Ishikawa (cell line): Measurements from ENCODE around the gene BRMS1L.

Source experiments
- CEBPB ChIP-seq: IDR thresholded peaks from 2 replicates; pipeline ENCODE4 v1.6.1; 2012
- CREB1 ChIP-seq: IDR thresholded peaks from 2 replicates; pipeline ENCODE4 v1.6.1; 2012; ENCODE audit warnings: low read depth
- EP300 ChIP-seq: IDR thresholded peaks from 2 replicates; pipeline ENCODE4 v1.6.1; 2012; ENCODE audit warnings: borderline replicate concordance
- FOXM1 ChIP-seq: IDR thresholded peaks from 2 replicates; pipeline ENCODE4 v1.6.1; 2012; ENCODE audit warnings: low read depth, borderline replicate concordance
- TAF1 ChIP-seq: IDR thresholded peaks from 2 replicates; pipeline ENCODE4 v1.6.1; 2012; ENCODE audit warnings: low read depth, mild to moderate bottlenecking
- TCF12 ChIP-seq: IDR thresholded peaks from 2 replicates; pipeline ENCODE4 v1.6.1; 2012; ENCODE audit warnings: low read depth
- TEAD4 ChIP-seq: IDR thresholded peaks from 2 replicates; pipeline ENCODE4 v1.6.1; 2012
- YY1 ChIP-seq: IDR thresholded peaks from 2 replicates; pipeline ENCODE4 v1.6.1; 2012; ENCODE audit warnings: low read depth
- ZBTB7A ChIP-seq: IDR thresholded peaks from 2 replicates; pipeline ENCODE4 v1.6.1; 2012; ENCODE audit warnings: low read depth
- TF ChIP-seq, protein P1 (sequence below): IDR thresholded peaks from 2 replicates; pipeline ENCODE4 v1.6.1; 2012
- TF ChIP-seq, protein P2 (sequence below): IDR thresholded peaks from 2 replicates; pipeline ENCODE4 v1.6.1; 2012

BRMS1L gene

DNA sequence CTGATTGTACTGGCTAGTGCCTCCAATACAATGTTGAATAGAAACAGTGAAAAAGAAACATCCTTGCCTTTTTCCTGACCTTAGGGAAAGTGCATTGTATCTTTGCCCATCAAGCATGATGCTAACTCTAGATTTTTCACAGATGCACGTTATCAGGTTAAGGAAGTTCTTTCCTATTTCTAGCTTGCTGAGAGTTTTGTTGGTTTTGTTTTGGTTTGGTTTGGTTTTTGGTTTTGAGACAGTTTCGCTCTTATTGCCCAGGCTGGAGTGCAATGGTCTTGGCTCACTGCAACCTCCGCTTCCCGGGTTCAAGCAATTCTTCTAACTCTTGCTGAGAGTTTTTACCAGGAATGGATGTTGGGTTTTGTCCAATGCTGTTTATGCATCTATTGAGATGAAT is 89.0 kb downstream of the BRMS1L start:
- TF ChIP-seq FOXM1 (no peak), ZBTB7A (no peak), CREB1 (no peak), EP300 (no peak)

DNA sequence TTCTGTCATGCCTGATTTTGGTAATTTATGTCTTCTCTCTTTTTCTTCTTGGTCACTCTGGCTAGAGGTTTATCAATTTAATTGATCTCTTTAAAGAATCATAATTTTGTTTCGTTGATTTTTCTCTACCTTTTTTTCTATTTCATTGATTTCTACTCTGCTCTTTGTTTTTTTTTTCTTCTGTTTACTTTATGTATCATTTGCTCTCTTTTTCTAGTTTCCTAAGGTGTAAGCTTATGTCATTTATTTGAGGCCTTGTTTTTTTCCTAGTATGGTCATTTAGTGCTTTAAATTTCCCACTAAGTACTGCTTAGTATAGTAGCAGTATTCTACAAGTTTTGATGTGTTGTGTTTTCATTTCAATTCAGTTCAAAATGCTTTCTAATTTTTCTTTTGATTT is 89.6 kb downstream of the BRMS1L start:
- TF ChIP-seq CEBPB (no peak), EP300 (no peak), TAF1 (no peak), TCF12 (no peak), CREB1 (no peak), TEAD4 (no peak), YY1 (no peak)
- TF ChIP-seq, protein P1, sequence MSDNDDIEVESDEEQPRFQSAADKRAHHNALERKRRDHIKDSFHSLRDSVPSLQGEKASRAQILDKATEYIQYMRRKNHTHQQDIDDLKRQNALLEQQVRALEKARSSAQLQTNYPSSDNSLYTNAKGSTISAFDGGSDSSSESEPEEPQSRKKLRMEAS: no peak
- TF ChIP-seq, protein P2, sequence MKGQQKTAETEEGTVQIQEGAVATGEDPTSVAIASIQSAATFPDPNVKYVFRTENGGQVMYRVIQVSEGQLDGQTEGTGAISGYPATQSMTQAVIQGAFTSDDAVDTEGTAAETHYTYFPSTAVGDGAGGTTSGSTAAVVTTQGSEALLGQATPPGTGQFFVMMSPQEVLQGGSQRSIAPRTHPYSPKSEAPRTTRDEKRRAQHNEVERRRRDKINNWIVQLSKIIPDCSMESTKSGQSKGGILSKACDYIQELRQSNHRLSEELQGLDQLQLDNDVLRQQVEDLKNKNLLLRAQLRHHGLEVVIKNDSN: no peak
